ENCODE data around the gene EIF4A3.
"Not testable (repeated sequence)": the region's sequence is repeated elsewhere in the genome, so short reads cannot be mapped to it uniquely, and the experiment has no call there.

The EIF4A3 gene

GRCh38 chr17:80101011-80101945 lies 45.6 kb downstream of the EIF4A3 start, which contains the start of gene GAA:
GAA (plus strand) TSS chr17:80101581; CDS start chr17:80104587, 3,006 bp downstream.
- peak; percentile 87 for DNase-seq (ENCODE audit: low read depth)

GRCh38 chr17:80100035-80100323 lies 46.9 kb downstream of the EIF4A3 start:
- no peak for DNase-seq (ENCODE audit: low read depth)

GRCh38 chr17:80099291-80100034 lies 47.5 kb downstream of the EIF4A3 start:
- no peak for DNase-seq (ENCODE audit: low read depth)

- no peak for DNase-seq (ENCODE audit: low read depth)
Observed at GRCh38 chr17:80097844-80098691, 48.9 kb downstream of the EIF4A3 start.

GRCh38 chr17:80097127-80097621 lies 49.8 kb downstream of the EIF4A3 start:
- DNase-seq (ENCODE audit: low read depth) = no peak

- DNase-seq (ENCODE audit: low read depth) = no peak
Observed at GRCh38 chr17:80096561-80097021, 50.3 kb downstream of the EIF4A3 start.

- DNase-seq (ENCODE audit: low read depth) = no peak
Observed at GRCh38 chr17:80095844-80096475, 51.0 kb downstream of the EIF4A3 start.

GRCh38 chr17:80095038-80095843 lies 51.7 kb downstream of the EIF4A3 start:
- no peak for DNase-seq (ENCODE audit: low read depth)

- DNase-seq (ENCODE audit: low read depth) = no peak
Observed at GRCh38 chr17:80092959-80093358, 54.0 kb downstream of the EIF4A3 start.

GRCh38 chr17:80091376-80091775 lies 55.6 kb downstream of the EIF4A3 start:
- no peak for DNase-seq (ENCODE audit: low read depth)

- DNase-seq (ENCODE audit: low read depth) = not testable (repeated sequence)
Observed at GRCh38 chr17:80090164-80090563, 56.8 kb downstream of the EIF4A3 start.

- DNase-seq (ENCODE audit: low read depth) = no peak
Observed at GRCh38 chr17:80089762-80090161, 57.2 kb downstream of the EIF4A3 start.

GRCh38 chr17:80087346-80088265 lies 59.3 kb downstream of the EIF4A3 start:
- no peak for DNase-seq (ENCODE audit: low read depth)

- DNase-seq (ENCODE audit: low read depth) = no peak
Observed at GRCh38 chr17:80086616-80087015, 60.3 kb downstream of the EIF4A3 start.

GRCh38 chr17:80086081-80086480 lies 60.8 kb downstream of the EIF4A3 start:
- no peak for DNase-seq (ENCODE audit: low read depth)

- no peak for DNase-seq (ENCODE audit: low read depth)
Observed at GRCh38 chr17:80084773-80085172, 62.2 kb downstream of the EIF4A3 start.

Data from activated T-helper 1 cell treated with Interleukin-2 at 50 U/mL for 16 hours (primary cell).